Neural progenitor cell (in vitro differentiated cells): Measurements from ENCODE around the gene SHD. TPM values are rescaled to one million over a fixed set of nuclear protein-coding genes. Genes with fewer than 3 reads are reported as not detected.

Source experiments
- DNase-seq: peaks from one replicate; pipeline ENCODE4 v3.0.0-alpha.2; 2016; ENCODE audit warnings: low spot score
- H2AFZ ChIP-seq: fragments of 200-600 bp; sonication (generic); replicated peaks from 2 replicates; pipeline ENCODE4 v1.6.1; 2016; ENCODE audit warnings: antibody characterized with exemption
- H3F3A ChIP-seq: fragments of 200-600 bp; sonication (generic); 2 replicates; pipeline ENCODE4 v1.6.1; 2016; ENCODE audit warnings: antibody characterized with exemption, low read depth
- H3K27ac ChIP-seq: fragments of 200-600 bp; sonication (generic); 2 replicates; pipeline ENCODE4 v1.5.1; 2016; ENCODE audit warnings: mild to moderate bottlenecking
- H3K27me3 ChIP-seq: fragments of 200-600 bp; sonication (generic); 2 replicates; pipeline ENCODE4 v1.6.1; 2016; ENCODE audit warnings: mild to moderate bottlenecking, moderate library complexity
- H3K36me3 ChIP-seq: fragments of 200-600 bp; sonication (generic); 2 replicates; pipeline ENCODE4 v1.5.1; 2016
- H3K4me1 ChIP-seq: fragments of 200-600 bp; sonication (generic); 2 replicates; pipeline ENCODE4 v1.6.1; 2016; ENCODE audit warnings: mixed run types
- H3K4me2 ChIP-seq: fragments of 200-600 bp; sonication (generic); 2 replicates; pipeline ENCODE4 v1.6.1; 2016
- H3K4me3 ChIP-seq: fragments of 200-600 bp; sonication (generic); 2 replicates; pipeline ENCODE4 v1.5.1; 2016
- H3K79me2 ChIP-seq: fragments of 200-600 bp; sonication (generic); 2 replicates; pipeline ENCODE4 v1.6.1; 2016; ENCODE audit warnings: low read depth
- H3K9ac ChIP-seq: fragments of 200-600 bp; sonication (generic); 2 replicates; pipeline ENCODE4 v1.6.1; 2016
- H3K9me3 ChIP-seq: fragments of 200-600 bp; sonication (generic); 2 replicates; pipeline ENCODE4 v1.5.1; 2016; ENCODE audit warnings: low read depth
- H4K20me1 ChIP-seq: fragments of 200-600 bp; sonication (generic); 2 replicates; pipeline ENCODE4 v1.6.1; 2016; ENCODE audit warnings: low read depth
- H3K27ac Mint-ChIP-seq: 3 replicates; pipeline ENCODE4 v1.8.0; 2021; ENCODE audit warnings: mixed read lengths
- H3K27me3 Mint-ChIP-seq: 2 replicates; pipeline ENCODE4 v1.8.0; 2022; ENCODE audit warnings: low read depth, mild to moderate bottlenecking, inconsistent platforms, moderate library complexity, mixed read lengths; ENCODE audit not compliant: insufficient read depth
- H3K36me3 Mint-ChIP-seq: 3 replicates; pipeline ENCODE4 v1.8.0; 2021; ENCODE audit warnings: mixed read lengths
- H3K4me1 Mint-ChIP-seq: 3 replicates; pipeline ENCODE4 v1.8.0; 2021; ENCODE audit warnings: mixed read lengths
- H3K4me3 Mint-ChIP-seq: 3 replicates; pipeline ENCODE4 v1.8.0; 2021; ENCODE audit warnings: mild to moderate bottlenecking, moderate library complexity, mixed read lengths
- H3K9me3 Mint-ChIP-seq: 3 replicates; pipeline ENCODE4 v1.8.0; 2020; ENCODE audit warnings: mixed read lengths
- CTCF ChIP-seq: fragments of 200-600 bp; sonication (generic); IDR thresholded peaks from 2 replicates; pipeline ENCODE4 v1.5.1; 2017; ENCODE audit warnings: antibody characterized with exemption, mild to moderate bottlenecking
- EZH2 ChIP-seq: fragments of 200-600 bp; sonication (generic); IDR thresholded peaks from 2 replicates; pipeline ENCODE4 v1.6.1; 2017; ENCODE audit warnings: antibody characterized with exemption, mild to moderate bottlenecking, moderate library complexity
- EZH2phosphoT487 ChIP-seq: fragments of 200-600 bp; sonication (generic); IDR thresholded peaks from 2 replicates; pipeline ENCODE4 v1.6.1; 2017; ENCODE audit warnings: antibody characterized with exemption
- total RNA-seq: library from RNA; depleted of rRNA; stranded (reverse); fragments of >200 nt; gene quantifications from 2 replicates; pipeline ENCODE4 v1.2.3, GENCODE V29; 2015; ENCODE audit warnings: low replicate concordance

Gene SHD
- total RNA-seq, 1 donor from 2014 or later: not detected

GRCh38 chr19:4232614-4233281, 46.3 kb upstream of the SHD start:
- H3K36me3 Mint-ChIP-seq: no peaks in the 10 kb centered on the region
- DNase-seq: no peak

GRCh38 chr19:4233282-4233853, 45.7 kb upstream of the SHD start:
- H3K4me1 Mint-ChIP-seq: no peaks in the 10 kb centered on the region
- peak; percentile 52 for DNase-seq
- H3K4me3 ChIP-seq: no peak overlapping the region
- H3K4me3 Mint-ChIP-seq: no peak overlapping the region
- no peak for TF ChIP-seq EZH2
- TF ChIP-seq CTCF: peak; percentile 72
- no peaks in the 10 kb centered on the region for H3K4me1 ChIP-seq
- H3K27ac ChIP-seq: no peak overlapping the region
- no peak overlapping the region for H3K4me2 ChIP-seq
- no peak overlapping the region for H2AFZ ChIP-seq
- no peaks in the 10 kb centered on the region for H3K9me3 ChIP-seq
- peaks cover 4% of the 10 kb centered on the region for H3F3A ChIP-seq
- no peaks in the 10 kb centered on the region for H3K79me2 ChIP-seq
- no peaks in the 10 kb centered on the region for H3K36me3 ChIP-seq
- H3K36me3 Mint-ChIP-seq: no peaks in the 10 kb centered on the region
- peaks cover 13% of the 10 kb centered on the region for H3K27me3 Mint-ChIP-seq
- no peaks in the 10 kb centered on the region for H4K20me1 ChIP-seq
- no peak overlapping the region for H3K9ac ChIP-seq
- H3K27ac Mint-ChIP-seq: no peak overlapping the region
- no peaks in the 10 kb centered on the region for H3K27me3 ChIP-seq
- no peaks in the 10 kb centered on the region for H3K9me3 Mint-ChIP-seq

More at GRCh38 chr19:4232614-4233281, 46.3 kb upstream of the SHD start:
- no peak overlapping the region for H3K4me3 ChIP-seq
- H4K20me1 ChIP-seq: no peaks in the 10 kb centered on the region
- H3K27ac ChIP-seq: no peak overlapping the region
- H3K4me1 ChIP-seq: no peaks in the 10 kb centered on the region
- peaks cover 5% of the 10 kb centered on the region for H3F3A ChIP-seq
- no peaks in the 10 kb centered on the region for H3K36me3 ChIP-seq
- H2AFZ ChIP-seq: no peak overlapping the region
- Mint-ChIP-seq H3K27ac (no peak overlapping the region), H3K4me3 (peak overlapping the region; percentile 38), H3K27me3 (peaks cover 13% of the 10 kb centered on the region), H3K9me3 (no peaks in the 10 kb centered on the region), H3K4me1 (no peaks in the 10 kb centered on the region)
- no peak overlapping the region for H3K9ac ChIP-seq
- H3K4me2 ChIP-seq: no peak overlapping the region
- no peaks in the 10 kb centered on the region for H3K9me3 ChIP-seq
- no peak for TF ChIP-seq EZH2phosphoT487
- TF ChIP-seq CTCF: no peak
- TF ChIP-seq EZH2: no peak
- H3K79me2 ChIP-seq: no peaks in the 10 kb centered on the region
- H3K27me3 ChIP-seq: no peaks in the 10 kb centered on the region

GRCh38 chr19:4234142-4234861, 44.8 kb upstream of the SHD start:
- Mint-ChIP-seq H3K36me3 (no peaks in the 10 kb centered on the region), H3K4me1 (no peaks in the 10 kb centered on the region)
- no peaks in the 10 kb centered on the region for H3K9me3 ChIP-seq

More at GRCh38 chr19:4234142-4234861, 44.8 kb upstream of the SHD start:
- Histone ChIP-seq H3F3A (no peaks in the 10 kb centered on the region), H3K36me3 (no peaks in the 10 kb centered on the region), H3K27me3 (no peaks in the 10 kb centered on the region), H3K4me2 (no peak overlapping the region), H3K4me1 (no peaks in the 10 kb centered on the region), H2AFZ (peak overlapping the region; percentile 6), H3K79me2 (no peaks in the 10 kb centered on the region), H3K9ac (no peak overlapping the region), H3K27ac (no peak overlapping the region), H4K20me1 (no peaks in the 10 kb centered on the region), H3K4me3 (no peak overlapping the region)
- no peak overlapping the region for H3K27ac Mint-ChIP-seq
- no peak overlapping the region for H3K4me3 Mint-ChIP-seq
- TF ChIP-seq CTCF (no peak), EZH2phosphoT487 (no peak), EZH2 (no peak)
- DNase-seq: no peak
- no peaks in the 10 kb centered on the region for H3K9me3 Mint-ChIP-seq
- peaks cover 15% of the 10 kb centered on the region for H3K27me3 Mint-ChIP-seq
